Activated T-cell treated with anti-CD3 and anti-CD28 coated beads, Interleukin-2, amount 50 U/mL, for 24 hours (primary cell): ENCODE data around the gene ETV7.

ENCODE experiments used
- DNase-seq: peaks from one replicate; pipeline ENCODE4 v3.0.0-alpha.2; 2020
- H3K27ac Mint-ChIP-seq: 2 replicates; pipeline ENCODE4 v1.8.0; 2020; ENCODE audit warnings: mild to moderate bottlenecking, mixed read lengths
- H3K27me3 Mint-ChIP-seq: 2 replicates; pipeline ENCODE4 v1.8.0; 2020; ENCODE audit warnings: mixed read lengths
- H3K36me3 Mint-ChIP-seq: 2 replicates; pipeline ENCODE4 v1.8.0; 2020; ENCODE audit warnings: low read depth, mixed read lengths
- H3K4me1 Mint-ChIP-seq: 2 replicates; pipeline ENCODE4 v1.8.0; 2020; ENCODE audit warnings: low read depth, mixed read lengths
- H3K4me3 Mint-ChIP-seq: 2 replicates; pipeline ENCODE4 v1.8.0; 2020; ENCODE audit warnings: mild to moderate bottlenecking, moderate library complexity, mixed read lengths
- H3K9me3 Mint-ChIP-seq: 2 replicates; pipeline ENCODE4 v1.8.0; 2020; ENCODE audit warnings: mixed read lengths

Gene ETV7

DNA sequence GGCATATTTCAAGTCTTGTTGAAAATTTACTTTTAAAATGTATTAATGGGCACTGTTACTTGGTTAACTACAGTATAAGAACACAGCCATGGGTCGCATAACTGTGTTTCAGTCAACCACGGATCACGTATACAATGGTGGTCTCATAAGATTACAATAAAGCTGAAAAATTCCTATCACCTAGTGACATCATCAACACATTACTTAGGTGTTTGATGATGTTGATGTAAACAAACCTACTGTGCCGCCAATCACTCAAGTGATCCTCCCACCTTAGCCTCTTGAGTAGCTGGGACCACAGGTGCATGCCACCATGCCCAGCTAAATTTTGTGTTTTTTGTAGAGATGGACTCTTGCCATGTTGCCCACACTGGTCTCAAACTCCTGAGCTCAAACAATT lies 16.7 kb upstream of the ETV7 start:
- Mint-ChIP-seq H3K27me3 (peaks cover 11% of the 10 kb centered on the region), H3K9me3 (no peaks in the 10 kb centered on the region), H3K4me1 (no peaks in the 10 kb centered on the region), H3K27ac (no peak overlapping the region), H3K36me3 (no peaks in the 10 kb centered on the region), H3K4me3 (no peak overlapping the region)
- no peak for DNase-seq

- Mint-ChIP-seq H3K27me3 (peaks cover 11% of the 10 kb centered on the region), H3K4me3 (no peak overlapping the region), H3K4me1 (no peaks in the 10 kb centered on the region), H3K36me3 (no peaks in the 10 kb centered on the region), H3K27ac (no peak overlapping the region), H3K9me3 (no peaks in the 10 kb centered on the region)
- no peak for DNase-seq
Measured at GRCh38 chr6:36402481-36402880, 15.0 kb upstream of the ETV7 start.

DNA sequence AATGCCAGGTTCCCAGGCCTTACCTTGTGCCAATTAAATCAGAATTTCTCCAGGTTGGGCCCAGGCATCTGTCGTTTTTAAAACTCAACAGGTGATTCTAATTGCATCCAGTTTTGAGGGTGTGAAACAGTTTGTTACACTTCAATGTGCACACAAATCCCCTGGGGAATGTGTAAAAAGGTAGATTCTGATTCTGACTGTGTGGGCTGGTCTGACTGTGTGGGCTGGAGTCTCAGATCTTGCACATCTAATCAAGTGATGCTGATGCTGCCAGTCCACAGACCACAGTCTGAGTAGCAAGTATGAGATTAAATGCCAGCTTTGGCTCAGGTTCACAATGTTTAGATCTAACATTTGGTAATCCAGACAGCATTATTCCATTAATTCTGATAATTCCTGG lies 12.5 kb upstream of the ETV7 start:
- Mint-ChIP-seq H3K4me3 (no peak overlapping the region), H3K36me3 (no peaks in the 10 kb centered on the region), H3K9me3 (no peaks in the 10 kb centered on the region), H3K27me3 (peaks cover 5% of the 10 kb centered on the region), H3K4me1 (no peaks in the 10 kb centered on the region), H3K27ac (no peak overlapping the region)
- DNase-seq = no peak

DNA sequence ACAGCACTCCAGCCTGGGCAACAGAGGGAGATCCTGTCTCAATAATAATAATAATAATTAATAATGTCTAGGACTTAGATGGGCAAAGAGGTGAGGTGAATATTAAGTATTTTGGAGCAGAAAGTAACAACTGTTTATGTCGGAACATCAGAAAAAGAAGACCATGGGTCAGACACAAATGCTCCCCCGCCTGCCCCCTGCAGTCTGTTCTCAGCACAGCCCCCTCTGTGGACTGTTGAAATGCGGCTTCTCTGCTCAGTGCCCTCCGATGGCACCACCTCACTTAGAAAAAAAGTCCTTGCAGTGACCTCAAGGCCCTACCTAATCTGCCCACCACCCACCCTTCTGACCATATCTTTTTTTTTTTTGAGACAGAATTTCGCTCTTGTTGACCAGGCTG lies 5.2 kb upstream of the ETV7 start:
- no peaks in the 10 kb centered on the region for H3K36me3 Mint-ChIP-seq
- no peak overlapping the region for H3K4me3 Mint-ChIP-seq
- no peaks in the 10 kb centered on the region for H3K9me3 Mint-ChIP-seq
- peaks cover 6% of the 10 kb centered on the region for H3K4me1 Mint-ChIP-seq
- DNase-seq = no peak
- H3K27ac Mint-ChIP-seq = no peak overlapping the region
- peaks cover 30% of the 10 kb centered on the region for H3K27me3 Mint-ChIP-seq

- no peaks in the 10 kb centered on the region for H3K36me3 Mint-ChIP-seq
- H3K4me1 Mint-ChIP-seq = peaks cover 23% of the 10 kb centered on the region
Measured at GRCh38 chr6:36389353-36389752, 1.9 kb upstream of the ETV7 start.

GRCh38 chr6:36386495-36387439 lies 702 bp downstream of the ETV7 start:
- Mint-ChIP-seq H3K27ac (peak overlapping the region; percentile 85), H3K4me1 (peaks cover 37% of the 10 kb centered on the region), H3K9me3 (no peaks in the 10 kb centered on the region), H3K36me3 (no peaks in the 10 kb centered on the region), H3K27me3 (peaks cover 46% of the 10 kb centered on the region), H3K4me3 (peak overlapping the region; percentile 77)
- peak; percentile 44 for DNase-seq

More at GRCh38 chr6:36389353-36389752, 1.9 kb upstream of the ETV7 start:
- H3K27ac Mint-ChIP-seq = no peak overlapping the region
- H3K4me3 Mint-ChIP-seq = no peak overlapping the region
- H3K27me3 Mint-ChIP-seq = peaks cover 53% of the 10 kb centered on the region
- no peaks in the 10 kb centered on the region for H3K9me3 Mint-ChIP-seq
- no peak for DNase-seq

GRCh38 chr6:36384095-36384494 lies 3.4 kb downstream of the ETV7 start:
- peaks cover 37% of the 10 kb centered on the region for H3K4me1 Mint-ChIP-seq
- DNase-seq = no peak
- H3K9me3 Mint-ChIP-seq = no peaks in the 10 kb centered on the region
- H3K27me3 Mint-ChIP-seq = peaks cover 32% of the 10 kb centered on the region
- H3K4me3 Mint-ChIP-seq = no peak overlapping the region
- H3K36me3 Mint-ChIP-seq = no peaks in the 10 kb centered on the region
- no peak overlapping the region for H3K27ac Mint-ChIP-seq

- Mint-ChIP-seq H3K9me3 (no peaks in the 10 kb centered on the region), H3K4me1 (peaks cover 37% of the 10 kb centered on the region), H3K27me3 (peaks cover 31% of the 10 kb centered on the region), H3K36me3 (no peaks in the 10 kb centered on the region), H3K4me3 (no peak overlapping the region), H3K27ac (peak overlapping the region; percentile 68)
- DNase-seq = no peak
Measured at GRCh38 chr6:36383606-36384005, 3.9 kb downstream of the ETV7 start.

DNA sequence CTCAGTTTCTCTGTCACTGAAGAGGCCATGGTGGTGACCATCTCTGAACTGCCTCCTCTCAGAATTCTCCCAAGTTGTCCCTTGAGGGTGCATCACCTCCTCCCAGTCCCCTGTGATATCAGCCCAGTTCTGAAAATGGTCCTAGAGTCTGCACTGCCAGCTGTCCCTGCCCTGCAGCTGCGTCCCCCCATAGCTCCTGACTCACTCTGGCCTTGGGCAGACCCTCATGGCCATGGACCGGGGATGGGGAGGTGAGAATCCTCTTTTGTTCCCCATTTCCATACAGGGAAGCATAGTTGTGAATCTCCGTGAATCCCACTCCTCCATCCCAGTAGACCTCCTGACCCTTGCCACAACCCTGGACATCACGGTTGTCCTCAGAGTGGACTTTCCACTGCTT lies 4.5 kb downstream of the ETV7 start:
- H3K9me3 Mint-ChIP-seq = no peaks in the 10 kb centered on the region
- no peaks in the 10 kb centered on the region for H3K36me3 Mint-ChIP-seq
- peaks cover 34% of the 10 kb centered on the region for H3K4me1 Mint-ChIP-seq
- DNase-seq = no peak
- peak overlapping the region; percentile 68 for H3K27ac Mint-ChIP-seq
- H3K4me3 Mint-ChIP-seq = no peak overlapping the region
- H3K27me3 Mint-ChIP-seq = peaks cover 24% of the 10 kb centered on the region

DNA sequence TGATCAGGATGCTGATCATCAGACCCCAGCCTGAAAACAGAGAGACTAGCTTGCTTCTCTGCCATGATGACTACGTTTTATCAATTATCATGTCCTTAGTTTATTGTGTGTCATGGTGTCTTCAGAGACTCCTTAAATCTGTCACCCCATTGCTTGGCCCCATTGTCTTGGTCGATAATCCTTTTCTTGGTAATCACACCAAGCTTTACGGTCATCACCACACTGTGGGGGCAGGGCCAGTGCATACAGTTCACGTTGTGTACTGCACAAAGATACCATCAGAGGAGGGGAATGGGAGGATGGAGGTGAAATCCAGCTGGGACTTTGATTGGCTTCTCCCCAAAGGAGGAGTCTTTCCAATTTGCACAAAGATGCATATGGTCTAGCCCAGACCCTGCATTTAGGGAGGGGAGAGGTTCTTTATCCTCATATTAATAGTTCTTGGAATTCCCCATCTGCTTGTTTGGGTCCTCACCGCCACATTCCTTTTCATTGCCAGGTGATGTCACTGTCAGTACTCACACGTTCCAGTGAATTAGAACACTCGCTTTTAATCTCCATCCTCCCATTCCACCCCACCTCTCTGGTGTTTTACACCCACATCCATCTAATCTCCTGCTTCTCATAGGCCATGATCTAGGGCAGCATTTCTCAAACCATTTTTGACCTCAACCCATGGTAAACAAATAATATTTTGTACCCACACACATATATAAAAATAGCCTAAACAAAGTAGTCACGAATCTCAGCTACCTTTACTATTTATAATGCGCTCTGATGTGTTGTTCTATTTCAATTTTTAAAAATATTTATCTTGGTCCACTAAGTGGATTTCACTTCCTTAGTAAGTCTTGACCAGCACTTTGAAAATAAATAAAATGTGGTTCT lies 5.7 kb downstream of the ETV7 start:
- H3K27me3 Mint-ChIP-seq = peaks cover 14% of the 10 kb centered on the region
- no peak for DNase-seq
- no peaks in the 10 kb centered on the region for H3K9me3 Mint-ChIP-seq
- H3K4me3 Mint-ChIP-seq = no peak overlapping the region
- H3K36me3 Mint-ChIP-seq = no peaks in the 10 kb centered on the region
- H3K27ac Mint-ChIP-seq = no peak overlapping the region
- peaks cover 23% of the 10 kb centered on the region for H3K4me1 Mint-ChIP-seq

GRCh38 chr6:36380166-36380565 lies 7.3 kb downstream of the ETV7 start:
- Mint-ChIP-seq H3K27ac (no peak overlapping the region), H3K27me3 (no peaks in the 10 kb centered on the region), H3K4me1 (peaks cover 14% of the 10 kb centered on the region), H3K4me3 (no peak overlapping the region), H3K36me3 (no peaks in the 10 kb centered on the region), H3K9me3 (no peaks in the 10 kb centered on the region)
- no peak for DNase-seq

DNA sequence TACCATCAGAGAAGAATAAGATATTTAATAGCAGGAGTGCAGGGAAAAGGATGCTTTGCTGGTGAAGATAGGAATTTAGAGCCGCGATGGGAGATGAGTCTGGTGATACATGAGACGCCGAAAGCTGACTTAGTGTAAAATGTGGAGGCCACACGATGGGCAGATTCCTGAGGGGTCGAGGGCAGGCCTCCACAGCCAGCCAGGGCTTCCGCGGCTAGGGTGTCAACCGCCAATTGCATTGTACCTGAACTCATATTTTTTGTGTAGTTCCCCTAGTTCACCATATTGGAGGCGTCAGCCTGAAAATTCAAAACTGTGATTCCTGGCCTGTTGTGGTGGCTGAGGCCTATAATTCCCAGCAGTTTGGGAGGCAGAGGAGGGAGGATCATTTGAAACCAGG lies 8.5 kb downstream of the ETV7 start:
- no peaks in the 10 kb centered on the region for H3K36me3 Mint-ChIP-seq
- no peak overlapping the region for H3K27ac Mint-ChIP-seq
- no peak overlapping the region for H3K4me3 Mint-ChIP-seq
- peaks cover 11% of the 10 kb centered on the region for H3K4me1 Mint-ChIP-seq
- DNase-seq = no peak
- H3K27me3 Mint-ChIP-seq = no peaks in the 10 kb centered on the region
- H3K9me3 Mint-ChIP-seq = no peaks in the 10 kb centered on the region

GRCh38 chr6:36378243-36378920 lies 9.1 kb downstream of the ETV7 start:
- no peak overlapping the region for H3K4me3 Mint-ChIP-seq
- peaks cover 6% of the 10 kb centered on the region for H3K4me1 Mint-ChIP-seq
- H3K36me3 Mint-ChIP-seq = no peaks in the 10 kb centered on the region
- no peak for DNase-seq
- H3K27me3 Mint-ChIP-seq = no peaks in the 10 kb centered on the region
- H3K27ac Mint-ChIP-seq = no peak overlapping the region
- no peaks in the 10 kb centered on the region for H3K9me3 Mint-ChIP-seq

DNA sequence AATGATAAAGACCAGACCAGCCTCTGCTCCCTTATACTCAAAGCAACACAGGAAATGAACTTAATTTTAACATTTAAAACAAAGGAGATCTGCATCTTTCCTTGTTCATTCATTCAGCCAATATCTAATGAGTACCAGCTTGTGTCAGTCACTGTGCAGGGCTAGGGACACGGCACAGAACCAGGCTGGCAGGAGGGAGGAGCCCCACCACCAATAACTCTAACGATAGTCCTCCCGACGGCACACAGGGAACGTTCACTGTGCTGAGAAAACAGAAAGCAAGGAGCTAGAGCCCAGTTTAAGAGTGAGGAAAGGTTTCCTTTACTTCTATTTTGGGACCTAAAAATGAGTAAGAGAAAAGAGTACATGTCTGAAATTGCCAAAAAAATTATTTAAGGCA lies 9.9 kb downstream of the ETV7 start:
- no peaks in the 10 kb centered on the region for H3K9me3 Mint-ChIP-seq
- no peaks in the 10 kb centered on the region for H3K36me3 Mint-ChIP-seq
- H3K27ac Mint-ChIP-seq = no peak overlapping the region
- H3K4me1 Mint-ChIP-seq = peaks cover 1% of the 10 kb centered on the region
- no peak overlapping the region for H3K4me3 Mint-ChIP-seq
- DNase-seq = peak; percentile 13
- no peaks in the 10 kb centered on the region for H3K27me3 Mint-ChIP-seq
